ENCODE results near the gene TMEM259.

The TMEM259 gene

DNA sequence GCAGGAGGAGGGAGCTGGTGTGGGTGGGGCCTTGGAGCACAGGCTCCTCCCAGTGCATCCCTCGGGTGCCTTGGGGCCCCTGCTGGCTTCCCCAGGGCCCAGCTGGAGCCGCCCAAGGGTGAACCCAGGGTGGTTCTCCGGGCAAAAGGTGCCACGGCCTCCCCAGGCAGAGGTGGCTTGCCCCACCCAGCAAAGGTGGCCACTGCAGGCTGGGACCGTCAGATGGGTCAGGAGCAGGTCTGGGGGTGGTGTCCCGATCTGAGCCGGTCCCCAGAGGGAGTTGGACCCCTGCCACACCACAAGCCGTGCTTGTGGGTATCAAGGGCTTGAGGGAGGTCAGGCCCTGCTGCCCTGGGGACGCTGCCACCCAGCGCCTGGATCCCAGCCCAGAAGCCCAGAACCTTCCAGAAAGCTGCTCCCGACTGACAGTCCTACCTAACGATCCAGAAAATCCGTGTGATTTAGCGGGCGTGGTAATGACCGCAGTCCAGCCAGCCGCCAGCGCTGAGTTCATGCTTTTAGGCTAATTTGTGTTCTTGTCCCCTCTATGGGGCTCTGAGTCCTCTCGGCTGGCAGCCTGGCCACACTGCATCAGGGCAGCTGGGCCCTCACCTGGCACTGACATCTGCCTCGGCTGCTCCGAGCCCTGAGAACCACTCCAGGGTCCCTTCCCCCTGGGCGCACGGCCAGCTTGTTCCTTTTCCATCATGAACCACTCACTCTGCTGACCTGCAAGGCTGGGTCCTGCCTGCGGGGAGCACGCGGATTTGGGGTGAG, 25.7 kb downstream of the TMEM259 start:
- DNase-seq (ENCODE audit: low spot score) = no peak
- TF ChIP-seq, protein P1, sequence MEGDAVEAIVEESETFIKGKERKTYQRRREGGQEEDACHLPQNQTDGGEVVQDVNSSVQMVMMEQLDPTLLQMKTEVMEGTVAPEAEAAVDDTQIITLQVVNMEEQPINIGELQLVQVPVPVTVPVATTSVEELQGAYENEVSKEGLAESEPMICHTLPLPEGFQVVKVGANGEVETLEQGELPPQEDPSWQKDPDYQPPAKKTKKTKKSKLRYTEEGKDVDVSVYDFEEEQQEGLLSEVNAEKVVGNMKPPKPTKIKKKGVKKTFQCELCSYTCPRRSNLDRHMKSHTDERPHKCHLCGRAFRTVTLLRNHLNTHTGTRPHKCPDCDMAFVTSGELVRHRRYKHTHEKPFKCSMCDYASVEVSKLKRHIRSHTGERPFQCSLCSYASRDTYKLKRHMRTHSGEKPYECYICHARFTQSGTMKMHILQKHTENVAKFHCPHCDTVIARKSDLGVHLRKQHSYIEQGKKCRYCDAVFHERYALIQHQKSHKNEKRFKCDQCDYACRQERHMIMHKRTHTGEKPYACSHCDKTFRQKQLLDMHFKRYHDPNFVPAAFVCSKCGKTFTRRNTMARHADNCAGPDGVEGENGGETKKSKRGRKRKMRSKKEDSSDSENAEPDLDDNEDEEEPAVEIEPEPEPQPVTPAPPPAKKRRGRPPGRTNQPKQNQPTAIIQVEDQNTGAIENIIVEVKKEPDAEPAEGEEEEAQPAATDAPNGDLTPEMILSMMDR (IDR thresholded peaks at IDR 0.05; ENCODE audit: extremely low read depth, insufficient read depth, missing control alignments) = no peak

DNA sequence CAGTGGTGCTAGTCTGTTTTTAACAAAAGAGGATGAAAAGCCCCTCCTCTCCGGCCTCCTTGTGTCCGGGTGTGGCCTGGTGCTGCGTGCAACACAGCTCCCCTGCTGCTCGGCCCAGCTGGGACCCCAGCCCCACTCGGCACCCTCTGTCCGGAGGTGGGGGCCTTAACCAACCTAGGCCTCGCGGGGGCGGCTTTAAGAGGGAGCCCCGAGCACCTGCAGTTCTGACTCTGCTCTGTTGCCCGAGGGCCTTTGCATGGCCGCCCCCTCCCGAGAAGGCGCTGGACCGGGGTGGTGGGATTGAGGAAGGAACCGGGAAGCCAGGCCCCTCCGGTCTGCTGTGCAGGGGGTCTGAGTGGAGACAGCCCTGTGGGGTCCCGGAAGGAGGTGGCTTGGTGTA, 26.4 kb downstream of the TMEM259 start:
- DNase-seq (ENCODE audit: low spot score) = no peak
- TF ChIP-seq, protein P1 (IDR thresholded peaks at IDR 0.05; ENCODE audit: extremely low read depth, insufficient read depth, missing control alignments) = no peak
- in situ Hi-C loops (cut with MboI; ENCODE audit: low pct_unique_long_range_greater_than_20kb, low sequenced_read_pairs, unreplicated experiment) = no loop called here

More for the DNA sequence above, 25.7 kb downstream of the TMEM259 start:
- in situ Hi-C loops (cut with MboI; ENCODE audit: low pct_unique_long_range_greater_than_20kb, low sequenced_read_pairs, unreplicated experiment) = no loop called here

DNA sequence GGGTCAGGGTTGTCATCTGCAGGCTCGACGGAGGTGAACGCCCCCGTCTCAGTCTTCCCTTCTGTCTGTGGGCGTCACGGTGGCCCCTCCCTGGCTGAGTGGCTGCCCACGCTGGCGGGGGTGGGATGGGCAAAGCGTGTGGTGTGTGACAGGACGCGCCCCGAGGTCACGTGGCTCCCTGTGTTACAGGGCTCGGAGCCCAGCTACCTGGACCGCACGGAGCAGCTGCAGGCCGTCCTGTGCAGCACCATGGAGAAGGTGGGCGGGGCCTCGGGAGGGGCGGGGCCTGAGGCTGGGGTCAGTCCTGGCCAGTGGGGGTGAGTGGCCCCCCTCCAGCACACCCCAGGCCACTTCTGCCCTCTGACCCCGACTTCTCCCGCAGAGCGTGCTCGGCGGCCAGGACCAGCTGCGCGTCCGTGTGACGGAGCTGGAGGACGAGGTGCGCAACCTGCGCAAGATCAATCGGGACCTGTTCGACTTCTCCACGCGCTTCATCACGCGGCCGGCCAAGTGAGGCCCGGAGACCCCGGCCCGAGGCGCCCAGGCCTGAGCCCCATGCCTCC, 27.0 kb downstream of the TMEM259 start:
- DNase-seq (ENCODE audit: low spot score) = no peak
- TF ChIP-seq, protein P1 (IDR thresholded peaks at IDR 0.05; ENCODE audit: extremely low read depth, insufficient read depth, missing control alignments) = no peak
- in situ Hi-C loops (cut with MboI; ENCODE audit: low pct_unique_long_range_greater_than_20kb, low sequenced_read_pairs, unreplicated experiment) = no loop called here

DNA sequence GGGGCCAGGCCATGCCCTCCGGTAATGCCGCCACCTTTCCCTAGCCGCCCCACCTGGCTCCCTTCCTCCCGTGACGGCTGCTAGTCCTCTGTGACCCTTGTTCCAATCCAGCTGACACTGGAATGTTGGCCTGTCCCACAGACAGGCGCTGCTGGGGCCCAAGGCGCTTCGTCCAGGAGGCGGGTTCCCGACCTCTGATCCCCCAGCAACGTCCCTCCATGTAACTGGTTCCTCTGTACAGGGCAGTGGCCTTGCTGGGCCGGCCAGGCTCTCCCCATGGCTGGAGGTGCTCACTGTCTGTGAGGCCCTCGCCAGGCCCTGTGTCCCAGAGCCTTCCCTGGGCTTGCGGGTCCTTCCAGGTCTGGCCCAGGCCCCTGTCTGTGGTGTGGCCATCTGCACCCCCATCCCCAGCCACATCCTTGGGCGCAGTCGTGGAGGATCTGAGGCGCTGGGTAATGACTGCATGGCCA, 27.5 kb downstream of the TMEM259 start:
- no peak for DNase-seq (ENCODE audit: low spot score)
- in situ Hi-C loops (cut with MboI; ENCODE audit: low pct_unique_long_range_greater_than_20kb, low sequenced_read_pairs, unreplicated experiment) = no loop called here
- TF ChIP-seq, protein P1 (IDR thresholded peaks at IDR 0.05; ENCODE audit: extremely low read depth, insufficient read depth, missing control alignments) = no peak

DNA sequence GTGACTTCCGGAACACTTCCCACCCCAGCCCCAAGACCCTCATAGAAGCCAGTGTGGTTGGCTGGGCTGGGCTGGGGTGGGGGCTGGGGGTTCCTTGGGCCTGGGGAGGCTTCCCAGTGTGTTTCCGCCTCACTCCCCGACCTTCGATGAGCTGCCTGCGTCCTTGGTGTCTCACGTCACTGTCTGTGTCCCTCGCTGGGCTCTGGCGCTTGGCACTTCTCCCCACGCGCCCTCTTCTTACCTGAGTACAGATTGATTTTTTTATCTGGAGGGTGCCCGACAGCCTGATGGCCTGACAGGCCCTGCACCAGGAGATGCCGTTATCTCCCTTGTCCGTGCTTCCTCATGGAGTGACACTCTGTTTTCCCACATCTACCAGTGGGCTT, 28.3 kb downstream of the TMEM259 start:
- no peak for DNase-seq (ENCODE audit: low spot score)
- in situ Hi-C loops (cut with MboI; ENCODE audit: low pct_unique_long_range_greater_than_20kb, low sequenced_read_pairs, unreplicated experiment) = no loop called here
- TF ChIP-seq, protein P1 (IDR thresholded peaks at IDR 0.05; ENCODE audit: extremely low read depth, insufficient read depth, missing control alignments) = no peak

DNA sequence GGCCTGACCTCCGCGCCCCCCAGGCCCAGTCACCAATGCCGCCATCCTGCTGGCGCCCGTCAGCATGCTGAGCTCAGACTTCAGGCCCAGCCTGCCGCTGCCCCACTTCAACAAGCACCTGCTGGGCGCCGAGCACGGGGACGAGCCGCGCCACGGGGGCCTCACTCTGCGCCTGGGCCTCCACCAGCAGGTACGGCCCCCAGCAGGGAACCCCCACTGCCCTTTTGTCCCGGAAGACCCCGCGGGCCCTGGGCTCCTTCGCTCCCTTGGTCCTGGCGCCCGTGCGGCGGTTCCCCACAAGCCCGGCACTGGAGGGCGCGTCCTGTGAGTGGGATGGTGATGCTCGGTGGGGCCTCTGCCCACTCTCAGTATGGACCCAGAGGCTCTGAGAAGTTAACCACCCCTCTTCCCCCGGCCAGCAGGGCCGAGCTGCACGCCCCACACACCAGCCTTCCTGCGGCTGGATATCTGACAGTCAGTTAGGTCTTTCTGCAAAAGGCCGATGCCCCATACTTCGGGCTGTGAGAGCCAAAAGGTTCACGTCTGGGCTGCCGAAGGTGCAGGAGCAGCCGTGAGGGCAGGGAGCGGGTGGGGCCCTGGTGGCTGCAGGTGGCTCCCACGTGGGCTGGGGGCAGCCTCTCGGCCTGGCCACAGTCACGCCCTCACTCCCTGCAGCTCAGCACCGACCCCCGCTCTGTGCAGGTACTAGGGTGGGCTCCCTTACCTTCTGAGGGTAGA, 28.8 kb downstream of the TMEM259 start:
- TF ChIP-seq, protein P1 (IDR thresholded peaks at IDR 0.05; ENCODE audit: extremely low read depth, insufficient read depth, missing control alignments) = no peak
- DNase-seq (ENCODE audit: low spot score) = no peak
- in situ Hi-C loops (cut with MboI; ENCODE audit: low pct_unique_long_range_greater_than_20kb, low sequenced_read_pairs, unreplicated experiment) = no loop called here
